ENCODE results near the gene ANKEF1.

Gene ANKEF1

DNA sequence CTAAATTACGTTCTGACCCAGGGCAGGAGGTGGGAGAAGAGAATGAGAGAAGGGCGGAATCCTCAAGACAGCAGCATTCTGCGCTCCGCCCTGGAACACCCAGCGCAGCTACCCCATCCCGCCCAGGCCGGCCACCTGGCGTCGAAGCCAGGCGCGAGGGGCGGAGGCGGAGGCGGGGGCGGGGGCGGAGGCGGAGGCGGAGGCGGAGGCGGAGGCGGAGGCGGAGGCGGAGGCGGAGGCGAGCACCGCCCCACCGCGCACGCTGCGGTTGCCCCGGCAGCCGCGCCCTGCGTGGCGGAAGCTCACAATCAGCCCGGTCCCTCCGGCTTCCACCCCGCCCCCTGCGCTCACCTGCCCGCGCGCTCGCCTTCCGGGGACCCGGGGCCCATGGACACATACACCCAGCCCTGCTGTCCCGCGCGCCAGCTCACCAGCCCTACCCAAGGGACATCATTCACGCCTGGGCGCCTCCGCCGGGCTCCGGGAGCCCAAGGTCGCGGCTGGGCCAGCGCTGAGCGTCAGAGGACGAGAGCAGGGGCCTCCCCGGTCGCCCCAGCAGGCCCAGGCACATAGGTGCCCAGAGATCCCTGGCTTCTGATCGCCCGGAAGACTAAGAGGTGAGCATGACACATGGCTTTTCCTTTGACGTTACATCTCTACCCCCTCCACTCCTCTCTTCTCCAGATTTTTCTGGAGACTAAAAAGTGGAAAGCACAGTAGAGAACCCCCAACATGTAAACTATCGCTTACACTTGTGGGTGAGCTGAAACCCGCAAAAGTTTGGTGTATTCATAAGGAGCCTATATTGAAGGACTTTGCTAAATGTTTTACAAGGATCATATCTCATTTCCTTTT lies at the start of gene ANKEF1:
Gene ANKEF1, plus strand, starts transcription at position 271 of the 855 bp plus-strand sequence. CDS start 3,315 bp downstream, outside the sequence.
- H3K36me3 ChIP-seq (ENCODE audit: insufficient read depth, low read length) = no peaks in the 10 kb centered on the region
- TF ChIP-seq, protein P1, sequence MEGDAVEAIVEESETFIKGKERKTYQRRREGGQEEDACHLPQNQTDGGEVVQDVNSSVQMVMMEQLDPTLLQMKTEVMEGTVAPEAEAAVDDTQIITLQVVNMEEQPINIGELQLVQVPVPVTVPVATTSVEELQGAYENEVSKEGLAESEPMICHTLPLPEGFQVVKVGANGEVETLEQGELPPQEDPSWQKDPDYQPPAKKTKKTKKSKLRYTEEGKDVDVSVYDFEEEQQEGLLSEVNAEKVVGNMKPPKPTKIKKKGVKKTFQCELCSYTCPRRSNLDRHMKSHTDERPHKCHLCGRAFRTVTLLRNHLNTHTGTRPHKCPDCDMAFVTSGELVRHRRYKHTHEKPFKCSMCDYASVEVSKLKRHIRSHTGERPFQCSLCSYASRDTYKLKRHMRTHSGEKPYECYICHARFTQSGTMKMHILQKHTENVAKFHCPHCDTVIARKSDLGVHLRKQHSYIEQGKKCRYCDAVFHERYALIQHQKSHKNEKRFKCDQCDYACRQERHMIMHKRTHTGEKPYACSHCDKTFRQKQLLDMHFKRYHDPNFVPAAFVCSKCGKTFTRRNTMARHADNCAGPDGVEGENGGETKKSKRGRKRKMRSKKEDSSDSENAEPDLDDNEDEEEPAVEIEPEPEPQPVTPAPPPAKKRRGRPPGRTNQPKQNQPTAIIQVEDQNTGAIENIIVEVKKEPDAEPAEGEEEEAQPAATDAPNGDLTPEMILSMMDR (conservative IDR thresholded peaks at IDR 0.05; ENCODE audit: low read length) = no peak
- TF ChIP-seq EZH2phosphoT487 (IDR thresholded peaks at IDR 0.05; ENCODE audit: borderline replicate concordance) = no peak

DNA sequence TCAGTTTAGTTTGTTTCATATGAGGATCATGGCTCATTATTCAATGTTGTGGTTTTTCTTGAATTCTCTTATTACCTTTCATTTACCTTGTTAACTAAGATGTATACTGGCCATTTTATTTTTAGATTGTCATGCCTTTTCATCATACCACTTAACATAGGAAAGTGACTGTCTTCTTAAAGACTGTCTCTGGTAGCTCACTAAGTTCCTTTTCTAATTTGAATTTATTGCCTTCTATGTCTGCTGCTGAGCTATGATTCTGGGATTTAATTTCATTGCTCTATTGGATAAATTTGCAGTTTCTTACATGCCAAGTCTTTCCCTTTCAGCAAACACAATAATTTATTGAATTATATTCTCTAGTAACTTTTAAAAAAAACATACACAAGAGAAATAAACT lies 49.5 kb upstream of the ANKEF1 start:
- Histone ChIP-seq H3K9me3 (ENCODE audit: insufficient read depth, low read depth, low read length) (no peaks in the 10 kb centered on the region), H3K79me2 (ENCODE audit: insufficient read depth, low read length) (no peaks in the 10 kb centered on the region), H2AFZ (ENCODE audit: low read length) (no peak overlapping the region), H3K27me3 (ENCODE audit: insufficient read depth, low read length, poor library complexity, severe bottlenecking) (no peaks in the 10 kb centered on the region), H3K9me2 (replicated peaks; ENCODE audit: low read depth, low read length) (no peaks in the 10 kb centered on the region), H3K36me3 (ENCODE audit: insufficient read depth, low read length) (no peaks in the 10 kb centered on the region), H3K4me2 (ENCODE audit: low read depth, low read length, poor library complexity, severe bottlenecking) (no peak overlapping the region), H3K4me1 (ENCODE audit: insufficient read depth, low read length, poor library complexity, severe bottlenecking) (no peaks in the 10 kb centered on the region), H3K4me3 (ENCODE audit: low read length, poor library complexity, severe bottlenecking) (no peak overlapping the region), H3K9ac (ENCODE audit: low read depth, low read length, poor library complexity, severe bottlenecking) (no peak overlapping the region), H4K20me1 (ENCODE audit: insufficient read depth, low read length, poor library complexity, severe bottlenecking) (no peaks in the 10 kb centered on the region), H3F3A (ENCODE audit: low read depth) (no peaks in the 10 kb centered on the region)
- no peak for TF ChIP-seq EZH2phosphoT487 (IDR thresholded peaks at IDR 0.05; ENCODE audit: borderline replicate concordance)
- TF ChIP-seq, protein P1 (conservative IDR thresholded peaks at IDR 0.05; ENCODE audit: low read length) = no peak

More for the DNA sequence above, at the start of gene ANKEF1:
- Histone ChIP-seq H3K4me2 (ENCODE audit: low read depth, low read length, poor library complexity, severe bottlenecking) (peak within 1 kb of the TSS; percentile 73), H3K27me3 (ENCODE audit: insufficient read depth, low read length, poor library complexity, severe bottlenecking) (no peaks in the 10 kb centered on the region), H3K79me2 (ENCODE audit: insufficient read depth, low read length) (no peaks in the 10 kb centered on the region), H4K20me1 (ENCODE audit: insufficient read depth, low read length, poor library complexity, severe bottlenecking) (no peaks in the 10 kb centered on the region), H3K9ac (ENCODE audit: low read depth, low read length, poor library complexity, severe bottlenecking) (no peak within 1 kb of the TSS), H3K9me3 (ENCODE audit: insufficient read depth, low read depth, low read length) (no peaks in the 10 kb centered on the region), H3K4me1 (ENCODE audit: insufficient read depth, low read length, poor library complexity, severe bottlenecking) (peaks cover 3% of the 10 kb centered on the region), H2AFZ (ENCODE audit: low read length) (peak within 1 kb of the TSS; percentile 84), H3F3A (ENCODE audit: low read depth) (no peaks in the 10 kb centered on the region), H3K4me3 (ENCODE audit: low read length, poor library complexity, severe bottlenecking) (peak within 1 kb of the TSS; percentile 67), H3K9me2 (replicated peaks; ENCODE audit: low read depth, low read length) (no peaks in the 10 kb centered on the region)

DNA sequence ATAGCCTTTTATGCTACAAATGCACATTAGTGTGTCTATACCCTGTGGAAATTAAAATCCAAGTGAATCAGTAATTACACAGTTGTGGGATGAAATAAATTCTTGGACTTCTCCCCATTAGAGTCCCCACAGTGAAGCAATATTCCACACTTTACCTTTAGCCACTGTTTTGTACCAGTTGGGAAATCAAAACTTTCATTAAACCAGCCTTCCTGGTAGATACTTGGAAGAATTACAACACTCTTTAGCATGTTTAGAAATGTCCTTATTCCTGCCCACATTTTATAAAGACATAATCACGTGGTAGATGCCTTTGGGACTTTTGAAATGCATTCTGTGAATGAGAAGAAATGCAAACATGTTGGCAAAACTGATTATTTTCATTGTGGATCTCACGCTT lies 49.0 kb upstream of the ANKEF1 start:
- Histone ChIP-seq H3K9me3 (ENCODE audit: insufficient read depth, low read depth, low read length) (no peaks in the 10 kb centered on the region), H3F3A (ENCODE audit: low read depth) (no peaks in the 10 kb centered on the region), H3K27me3 (ENCODE audit: insufficient read depth, low read length, poor library complexity, severe bottlenecking) (no peaks in the 10 kb centered on the region), H3K4me1 (ENCODE audit: insufficient read depth, low read length, poor library complexity, severe bottlenecking) (no peaks in the 10 kb centered on the region), H3K36me3 (ENCODE audit: insufficient read depth, low read length) (no peaks in the 10 kb centered on the region), H2AFZ (ENCODE audit: low read length) (no peak overlapping the region), H4K20me1 (ENCODE audit: insufficient read depth, low read length, poor library complexity, severe bottlenecking) (no peaks in the 10 kb centered on the region), H3K4me3 (ENCODE audit: low read length, poor library complexity, severe bottlenecking) (no peak overlapping the region), H3K79me2 (ENCODE audit: insufficient read depth, low read length) (no peaks in the 10 kb centered on the region), H3K9me2 (replicated peaks; ENCODE audit: low read depth, low read length) (no peaks in the 10 kb centered on the region), H3K4me2 (ENCODE audit: low read depth, low read length, poor library complexity, severe bottlenecking) (no peak overlapping the region), H3K9ac (ENCODE audit: low read depth, low read length, poor library complexity, severe bottlenecking) (no peak overlapping the region)
- TF ChIP-seq, protein P1 (conservative IDR thresholded peaks at IDR 0.05; ENCODE audit: low read length) = no peak
- TF ChIP-seq EZH2phosphoT487 (IDR thresholded peaks at IDR 0.05; ENCODE audit: borderline replicate concordance) = no peak
